Mesothelial cell of epicardium (in vitro differentiated cells): Measurements from ENCODE around the gene LRMDA. TPM values are rescaled to one million over a fixed set of nuclear protein-coding genes. Genes with fewer than 3 reads are reported as not detected.

Experiments
- DNase-seq, 2 experiments: peaks; one replicate each; pipeline ENCODE4 v3.0.0; 2021; ENCODE audit warnings: low spot score in 2 of 2; ENCODE audit not compliant: unreplicated experiment in 2 of 2
- H3K27ac Mint-ChIP-seq: 2 replicates; pipeline ENCODE4 v1.8.0; 2021; ENCODE audit warnings: mixed read lengths
- H3K27me3 Mint-ChIP-seq: 2 replicates; pipeline ENCODE4 v1.8.0; 2021; ENCODE audit warnings: low read depth, mixed read lengths
- H3K36me3 Mint-ChIP-seq: 2 replicates; pipeline ENCODE4 v1.8.0; 2021; ENCODE audit warnings: mixed read lengths
- H3K4me1 Mint-ChIP-seq: 2 replicates; pipeline ENCODE4 v1.8.0; 2021; ENCODE audit warnings: mixed read lengths
- H3K4me3 Mint-ChIP-seq: 2 replicates; pipeline ENCODE4 v1.8.0; 2021; ENCODE audit warnings: mild to moderate bottlenecking, moderate library complexity, mixed read lengths
- H3K9me3 Mint-ChIP-seq: 2 replicates; pipeline ENCODE4 v1.8.0; 2021; ENCODE audit warnings: mixed read lengths
- total RNA-seq: library from RNA; stranded (reverse); gene quantifications from 3 replicates; pipeline ENCODE4 v1.2.1, GENCODE V29; 2021
- TF ChIP-seq, protein P1 (sequence below): fragments of 200-600 bp; sonication (generic); IDR thresholded peaks from one replicate; pipeline ENCODE4 v1.5.0; 2021; ENCODE audit warnings: antibody characterized with exemption; ENCODE audit not compliant: unreplicated experiment

The LRMDA gene
- total RNA-seq, 1 donor from 2014 or later = 2.0 TPM

- H3K27me3 Mint-ChIP-seq = peaks cover 58% of the 10 kb centered on the region
- H3K4me3 Mint-ChIP-seq = no peak overlapping the region
- TF ChIP-seq, protein P1, sequence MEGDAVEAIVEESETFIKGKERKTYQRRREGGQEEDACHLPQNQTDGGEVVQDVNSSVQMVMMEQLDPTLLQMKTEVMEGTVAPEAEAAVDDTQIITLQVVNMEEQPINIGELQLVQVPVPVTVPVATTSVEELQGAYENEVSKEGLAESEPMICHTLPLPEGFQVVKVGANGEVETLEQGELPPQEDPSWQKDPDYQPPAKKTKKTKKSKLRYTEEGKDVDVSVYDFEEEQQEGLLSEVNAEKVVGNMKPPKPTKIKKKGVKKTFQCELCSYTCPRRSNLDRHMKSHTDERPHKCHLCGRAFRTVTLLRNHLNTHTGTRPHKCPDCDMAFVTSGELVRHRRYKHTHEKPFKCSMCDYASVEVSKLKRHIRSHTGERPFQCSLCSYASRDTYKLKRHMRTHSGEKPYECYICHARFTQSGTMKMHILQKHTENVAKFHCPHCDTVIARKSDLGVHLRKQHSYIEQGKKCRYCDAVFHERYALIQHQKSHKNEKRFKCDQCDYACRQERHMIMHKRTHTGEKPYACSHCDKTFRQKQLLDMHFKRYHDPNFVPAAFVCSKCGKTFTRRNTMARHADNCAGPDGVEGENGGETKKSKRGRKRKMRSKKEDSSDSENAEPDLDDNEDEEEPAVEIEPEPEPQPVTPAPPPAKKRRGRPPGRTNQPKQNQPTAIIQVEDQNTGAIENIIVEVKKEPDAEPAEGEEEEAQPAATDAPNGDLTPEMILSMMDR = no peak
- no peak overlapping the region for H3K27ac Mint-ChIP-seq
- no peak for DNase-seq
- H3K9me3 Mint-ChIP-seq = peaks cover 6% of the 10 kb centered on the region
- H3K4me1 Mint-ChIP-seq = peaks cover 17% of the 10 kb centered on the region
- peaks cover 28% of the 10 kb centered on the region for H3K36me3 Mint-ChIP-seq
Observed at GRCh38 chr10:75392744-75393143, 38.7 kb upstream of the LRMDA start.

- Mint-ChIP-seq H3K27me3 (peaks cover 49% of the 10 kb centered on the region), H3K4me3 (peak overlapping the region; percentile 54), H3K27ac (no peak overlapping the region), H3K9me3 (no peaks in the 10 kb centered on the region), H3K4me1 (peaks cover 23% of the 10 kb centered on the region), H3K36me3 (peaks cover 27% of the 10 kb centered on the region)
- TF ChIP-seq, protein P1 = no peak
- DNase-seq = no peak
Observed at GRCh38 chr10:75394221-75394620, 37.2 kb upstream of the LRMDA start.

- Mint-ChIP-seq H3K4me1 (peaks cover 23% of the 10 kb centered on the region), H3K4me3 (peak overlapping the region; percentile 80), H3K27me3 (peaks cover 46% of the 10 kb centered on the region), H3K27ac (peak overlapping the region; percentile 69), H3K9me3 (no peaks in the 10 kb centered on the region), H3K36me3 (peaks cover 27% of the 10 kb centered on the region)
- TF ChIP-seq, protein P1 = peak; percentile 96
- DNase-seq = peak; percentile 71 to 85
Observed at GRCh38 chr10:75395066-75395931, 36.1 kb upstream of the LRMDA start.

GRCh38 chr10:75395932-75396630 lies 35.3 kb upstream of the LRMDA start:
- Mint-ChIP-seq H3K27me3 (peaks cover 38% of the 10 kb centered on the region), H3K4me3 (peak overlapping the region; percentile 80), H3K27ac (peak overlapping the region; percentile 69), H3K9me3 (no peaks in the 10 kb centered on the region), H3K4me1 (peaks cover 23% of the 10 kb centered on the region), H3K36me3 (peaks cover 27% of the 10 kb centered on the region)
- TF ChIP-seq, protein P1 = no peak
- DNase-seq = peak in 1 of 2 experiments; percentile 57

GRCh38 chr10:75396631-75397495 lies 34.6 kb upstream of the LRMDA start:
- Mint-ChIP-seq H3K36me3 (peaks cover 23% of the 10 kb centered on the region), H3K4me3 (peak overlapping the region; percentile 80), H3K4me1 (peaks cover 23% of the 10 kb centered on the region), H3K9me3 (no peaks in the 10 kb centered on the region), H3K27ac (peak overlapping the region; percentile 95), H3K27me3 (peaks cover 30% of the 10 kb centered on the region)
- TF ChIP-seq, protein P1 = no peak
- peak in 1 of 2 experiments; percentile 60 for DNase-seq
